HL-60 (cell line): ENCODE data around the gene REPS1.

Source experiments
- GABPA ChIP-seq: IDR thresholded peaks from 2 replicates; pipeline ENCODE4 v1.6.1; 2012; ENCODE audit warnings: low read depth
- REST ChIP-seq: IDR thresholded peaks from 2 replicates; pipeline ENCODE4 v1.6.1; 2012; ENCODE audit warnings: low read depth; ENCODE audit not compliant: insufficient replicate concordance
- TF ChIP-seq, protein P1 (sequence below): IDR thresholded peaks from one replicate; pipeline ENCODE4 v1.5.1; 2011; ENCODE audit warnings: low read length, control low read depth, inconsistent platforms; ENCODE audit not compliant: insufficient read depth

- TF ChIP-seq REST: no peak
- TF ChIP-seq, protein P1, sequence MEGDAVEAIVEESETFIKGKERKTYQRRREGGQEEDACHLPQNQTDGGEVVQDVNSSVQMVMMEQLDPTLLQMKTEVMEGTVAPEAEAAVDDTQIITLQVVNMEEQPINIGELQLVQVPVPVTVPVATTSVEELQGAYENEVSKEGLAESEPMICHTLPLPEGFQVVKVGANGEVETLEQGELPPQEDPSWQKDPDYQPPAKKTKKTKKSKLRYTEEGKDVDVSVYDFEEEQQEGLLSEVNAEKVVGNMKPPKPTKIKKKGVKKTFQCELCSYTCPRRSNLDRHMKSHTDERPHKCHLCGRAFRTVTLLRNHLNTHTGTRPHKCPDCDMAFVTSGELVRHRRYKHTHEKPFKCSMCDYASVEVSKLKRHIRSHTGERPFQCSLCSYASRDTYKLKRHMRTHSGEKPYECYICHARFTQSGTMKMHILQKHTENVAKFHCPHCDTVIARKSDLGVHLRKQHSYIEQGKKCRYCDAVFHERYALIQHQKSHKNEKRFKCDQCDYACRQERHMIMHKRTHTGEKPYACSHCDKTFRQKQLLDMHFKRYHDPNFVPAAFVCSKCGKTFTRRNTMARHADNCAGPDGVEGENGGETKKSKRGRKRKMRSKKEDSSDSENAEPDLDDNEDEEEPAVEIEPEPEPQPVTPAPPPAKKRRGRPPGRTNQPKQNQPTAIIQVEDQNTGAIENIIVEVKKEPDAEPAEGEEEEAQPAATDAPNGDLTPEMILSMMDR: no peak
- no peak for TF ChIP-seq GABPA
Measured at GRCh38 chr6:138926579-138926978, 61.5 kb downstream of the REPS1 start.
